ENCODE data around the gene USO1.
"Not testable (repeated sequence)": the region's sequence is repeated elsewhere in the genome, so short reads cannot be mapped to it uniquely, and the experiment has no call there.

Gene USO1

DNA sequence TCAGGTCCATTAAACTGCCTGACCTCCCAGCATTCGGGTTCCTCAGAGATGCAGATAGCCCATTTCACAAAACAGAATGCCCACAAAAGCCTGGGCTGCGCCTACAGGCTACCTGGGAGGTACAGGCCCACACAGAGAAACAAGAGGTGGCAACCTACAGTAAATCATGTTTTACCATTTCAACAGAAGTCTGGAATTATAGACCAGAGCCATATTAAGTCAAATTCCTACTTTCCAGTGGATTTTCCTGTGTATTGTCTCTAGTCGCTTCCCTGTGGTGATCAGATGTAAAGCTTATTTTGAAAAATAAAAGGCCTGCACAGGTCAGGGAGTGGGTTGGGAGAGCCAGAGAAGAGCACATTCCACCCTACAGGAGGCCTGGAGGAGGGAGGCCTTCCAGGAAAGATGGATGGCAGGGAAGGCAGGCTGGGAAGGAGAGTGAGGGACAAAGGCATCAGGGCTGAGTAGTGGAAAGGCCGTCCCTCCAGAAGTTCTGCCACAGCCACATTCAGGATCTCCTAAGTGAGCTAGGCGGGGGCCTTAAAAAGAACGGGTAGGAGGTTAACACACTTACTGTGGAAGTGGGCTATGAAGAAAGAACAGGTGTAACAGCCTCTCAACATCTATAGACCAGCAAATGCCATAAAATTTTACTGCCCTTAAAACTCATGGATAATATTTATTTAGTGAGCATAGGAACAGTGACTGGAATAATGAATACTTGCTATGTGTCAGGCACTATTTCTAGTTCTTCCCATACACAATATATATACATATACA is 19.0 kb upstream of the USO1 start:
- TF ChIP-seq EZH2 (IDR thresholded peaks at IDR 0.05) (no peak), FOXP2 (optimal IDR thresholded peaks at IDR 0.05; ENCODE audit: control extremely low read depth, extremely low read length, insufficient read depth) (no peak), POLR2AphosphoS5 (IDR thresholded peaks at IDR 0.05; ENCODE audit: borderline replicate concordance, low read depth, low read length) (no peak)
- Histone ChIP-seq H3K36me3 (ENCODE audit: insufficient read depth, low read length) (peaks cover 17% of the 10 kb centered on the region; the same call in 1 of the 2 replicates), H3K9ac (ENCODE audit: insufficient read length) (no peak overlapping the region), H3K9me3 (ENCODE audit: low read depth, low read length) (no peaks in the 10 kb centered on the region), H3K27ac (no peak overlapping the region), H3K4me3 (no peak overlapping the region)
- no peak for DNase-seq (ENCODE audit: low read depth, low spot score)

DNA sequence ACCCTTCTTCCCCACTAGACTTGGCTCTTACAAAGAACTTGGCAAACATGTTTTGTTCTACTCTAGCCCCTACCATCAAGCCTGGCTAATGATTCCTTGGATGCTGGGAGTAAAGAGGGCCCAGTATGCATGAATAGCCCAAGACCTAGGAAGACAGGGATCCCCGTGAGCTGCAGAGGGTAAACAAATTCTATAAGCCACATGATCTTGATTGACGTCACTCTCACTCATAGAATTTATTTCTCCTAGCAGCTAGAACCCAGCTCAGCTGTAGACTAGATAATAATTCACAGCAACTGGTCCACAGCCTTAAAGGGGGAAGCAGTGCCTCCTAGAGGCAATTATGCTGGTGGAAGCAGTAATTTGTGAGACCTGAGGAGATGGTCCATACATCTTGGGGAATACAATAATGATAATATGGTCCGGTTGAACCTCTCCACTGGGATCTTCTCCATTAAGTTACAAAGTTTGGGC is 16.1 kb upstream of the USO1 start:
- TF ChIP-seq FOXP2 (optimal IDR thresholded peaks at IDR 0.05; ENCODE audit: control extremely low read depth, extremely low read length, insufficient read depth) (no peak), POLR2AphosphoS5 (IDR thresholded peaks at IDR 0.05; ENCODE audit: borderline replicate concordance, low read depth, low read length) (no peak), EZH2 (IDR thresholded peaks at IDR 0.05) (no peak)
- DNase-seq (ENCODE audit: low read depth, low spot score), result no peak
- Histone ChIP-seq H3K4me3 (no peak overlapping the region), H3K36me3 (ENCODE audit: insufficient read depth, low read length) (peaks cover 22% of the 10 kb centered on the region), H3K9ac (ENCODE audit: insufficient read length) (no peak overlapping the region), H3K27ac (no peak overlapping the region), H3K9me3 (ENCODE audit: low read depth, low read length) (no peaks in the 10 kb centered on the region)

DNA sequence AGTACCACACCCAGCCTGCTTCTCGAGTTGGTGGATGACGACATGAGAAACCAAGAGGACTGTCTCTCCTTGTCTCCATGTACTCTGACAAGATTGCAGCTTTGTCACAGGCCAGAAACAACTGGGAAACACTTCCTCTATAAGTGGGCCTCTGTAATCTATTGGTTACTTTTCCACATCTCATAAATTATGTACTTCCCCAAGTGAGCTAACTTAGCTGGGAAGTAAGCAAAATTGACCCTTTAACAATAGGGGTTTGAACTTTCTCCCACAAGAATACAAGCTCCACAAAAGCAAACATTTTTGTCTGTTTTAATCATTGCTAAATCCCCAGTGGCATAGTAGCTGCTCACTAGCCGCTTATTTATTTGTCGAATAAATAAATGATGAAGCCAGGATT is 14.1 kb upstream of the USO1 start:
- no peak for TF ChIP-seq FOXP2 (optimal IDR thresholded peaks at IDR 0.05; ENCODE audit: control extremely low read depth, extremely low read length, insufficient read depth)
- Histone ChIP-seq H3K27ac (no peak overlapping the region), H3K9ac (ENCODE audit: insufficient read length) (no peak overlapping the region)

DNA sequence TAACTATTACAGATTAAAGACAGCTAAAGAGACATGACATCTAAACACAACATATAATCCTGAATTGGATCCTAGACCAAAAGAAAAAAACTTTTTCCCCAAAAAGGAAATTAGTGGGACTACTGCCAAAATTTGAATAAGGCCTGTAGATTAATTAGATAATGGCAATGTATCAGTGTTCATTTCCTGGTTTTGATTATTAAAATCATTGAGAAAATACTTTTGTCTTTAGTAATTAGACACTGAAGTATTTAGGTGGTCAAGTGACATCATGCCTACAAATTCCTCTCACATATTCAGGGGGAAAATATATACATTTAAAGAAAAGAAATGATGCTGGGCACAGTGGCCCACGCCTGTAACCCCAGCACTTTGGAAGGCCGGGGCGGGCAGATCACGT is 10.4 kb upstream of the USO1 start:
- Histone ChIP-seq H3K27ac (peak overlapping the region; percentile 33; the same call in 1 of the 2 replicates), H3K4me3 (no peak overlapping the region), H3K9me3 (ENCODE audit: low read depth, low read length) (no peaks in the 10 kb centered on the region), H3K9ac (ENCODE audit: insufficient read length) (no peak overlapping the region), H3K36me3 (ENCODE audit: insufficient read depth, low read length) (peaks cover 18% of the 10 kb centered on the region)
- DNase-seq (ENCODE audit: low read depth, low spot score), result no peak
- no peak for TF ChIP-seq EZH2 (IDR thresholded peaks at IDR 0.05)
- no peak for TF ChIP-seq FOXP2 (optimal IDR thresholded peaks at IDR 0.05; ENCODE audit: control extremely low read depth, extremely low read length, insufficient read depth)
- no peak for TF ChIP-seq POLR2AphosphoS5 (IDR thresholded peaks at IDR 0.05; ENCODE audit: borderline replicate concordance, low read depth, low read length)

More for the DNA sequence above, 14.1 kb upstream of the USO1 start:
- H3K4me3 ChIP-seq, result no peak overlapping the region
- no peaks in the 10 kb centered on the region for H3K9me3 ChIP-seq (ENCODE audit: low read depth, low read length)
- no peak for DNase-seq (ENCODE audit: low read depth, low spot score)
- H3K36me3 ChIP-seq (ENCODE audit: insufficient read depth, low read length), result peaks cover 20% of the 10 kb centered on the region

GRCh38 chr4:75714704-75715103 is 9.7 kb upstream of the USO1 start:
- H3K9me3 ChIP-seq (ENCODE audit: low read depth, low read length), result no peaks in the 10 kb centered on the region
- H3K36me3 ChIP-seq (ENCODE audit: insufficient read depth, low read length), result peaks cover 23% of the 10 kb centered on the region
- H3K27ac ChIP-seq, result peak overlapping the region; percentile 90
- no peak for DNase-seq (ENCODE audit: low read depth, low spot score)
- peak overlapping the region; percentile 34 for H3K9ac ChIP-seq (ENCODE audit: insufficient read length)
- TF ChIP-seq EZH2 (IDR thresholded peaks at IDR 0.05) (no peak), FOXP2 (optimal IDR thresholded peaks at IDR 0.05; ENCODE audit: control extremely low read depth, extremely low read length, insufficient read depth) (no peak), POLR2AphosphoS5 (IDR thresholded peaks at IDR 0.05; ENCODE audit: borderline replicate concordance, low read depth, low read length) (no peak)
- H3K4me3 ChIP-seq, result peak overlapping the region; percentile 68

GRCh38 chr4:75715105-75715799 is 9.1 kb upstream of the USO1 start:
- Histone ChIP-seq H3K27ac (peak overlapping the region; percentile 90), H3K4me3 (peak overlapping the region; percentile 68), H3K9ac (ENCODE audit: insufficient read length) (peak overlapping the region; percentile 34), H3K36me3 (ENCODE audit: insufficient read depth, low read length) (peaks cover 28% of the 10 kb centered on the region), H3K9me3 (ENCODE audit: low read depth, low read length) (no peaks in the 10 kb centered on the region)
- TF ChIP-seq POLR2AphosphoS5 (IDR thresholded peaks at IDR 0.05; ENCODE audit: borderline replicate concordance, low read depth, low read length) (no peak; the same call in 1 of the 2 replicates), FOXP2 (optimal IDR thresholded peaks at IDR 0.05; ENCODE audit: control extremely low read depth, extremely low read length, insufficient read depth) (no peak), EZH2 (IDR thresholded peaks at IDR 0.05) (no peak)
- no peak for DNase-seq (ENCODE audit: low read depth, low spot score)

GRCh38 chr4:75716054-75716453 is 8.3 kb upstream of the USO1 start:
- peak overlapping the region; percentile 34 for H3K9ac ChIP-seq (ENCODE audit: insufficient read length)
- DNase-seq (ENCODE audit: low read depth, low spot score); H3K9me3 ChIP-seq (ENCODE audit: low read depth, low read length): not testable (repeated sequence)
- peak overlapping the region; percentile 68 for H3K4me3 ChIP-seq
- peaks cover 24% of the 10 kb centered on the region for H3K36me3 ChIP-seq (ENCODE audit: insufficient read depth, low read length)
- peak overlapping the region; percentile 90 for H3K27ac ChIP-seq

DNA sequence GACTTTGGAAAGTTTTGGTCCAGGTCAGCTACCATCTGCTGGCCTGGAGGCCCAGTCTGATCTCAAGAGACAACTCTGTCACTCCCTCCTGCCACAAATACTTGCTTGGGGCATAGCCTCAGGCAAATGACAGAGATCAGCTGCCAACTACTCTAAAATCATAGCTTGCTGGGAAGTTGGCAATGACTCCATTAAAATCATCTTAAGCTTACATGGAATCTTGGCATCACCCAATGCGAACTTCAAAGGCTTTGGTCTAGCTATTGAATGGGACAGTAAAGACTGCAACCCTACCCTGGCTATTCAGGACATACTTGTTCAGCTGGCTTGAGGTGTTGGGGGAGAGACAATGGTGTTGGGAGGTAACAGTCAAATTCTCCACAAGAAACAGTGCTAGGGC is 7.0 kb upstream of the USO1 start:
- no peaks in the 10 kb centered on the region for H3K9me3 ChIP-seq (ENCODE audit: low read depth, low read length)
- peaks cover 28% of the 10 kb centered on the region for H3K36me3 ChIP-seq (ENCODE audit: insufficient read depth, low read length)
- H3K27ac ChIP-seq, result no peak overlapping the region
- DNase-seq (ENCODE audit: low read depth, low spot score), result no peak
- H3K9ac ChIP-seq (ENCODE audit: insufficient read length), result no peak overlapping the region
- TF ChIP-seq POLR2AphosphoS5 (IDR thresholded peaks at IDR 0.05; ENCODE audit: borderline replicate concordance, low read depth, low read length), result no peak
- TF ChIP-seq FOXP2 (optimal IDR thresholded peaks at IDR 0.05; ENCODE audit: control extremely low read depth, extremely low read length, insufficient read depth), result no peak
- no peak for TF ChIP-seq EZH2 (IDR thresholded peaks at IDR 0.05)
- H3K4me3 ChIP-seq, result no peak overlapping the region
